GM12878 (cell line): ENCODE measurements around the gene GRIK4. TPM values are rescaled to one million over a fixed set of nuclear protein-coding genes. Genes with fewer than 3 reads are reported as not detected.

ENCODE experiments used
- ATAC-seq: fragments of 200-7000 bp; cut with Tn5 transposase; 3 replicates; pipeline ENCODE4 v1.9.1; 2020; ENCODE audit warnings: mild to moderate bottlenecking, moderate library complexity
- BruUV-seq: library from RNA; stranded (reverse); fragments of 400-500 nt; replicated peaks from 2 replicates; lab custom pipeline; 2021; lab: Mats Ljungman, UMichigan
- CTCF ChIA-PET: fragments of 300-600 bp; sonication (Branson Sonifier 250); formaldehyde crosslinking; extraction: SDS; loops from one replicate; lab custom pipeline; 2021; ENCODE audit warnings: inconsistent platforms; lab: Yijun Ruan, JAX
- POLR2A ChIA-PET: fragments of 350-600 bp; formaldehyde crosslinking; extraction: SDS; loops from one replicate; lab custom pipeline; 2021; ENCODE audit warnings: inconsistent platforms; lab: Charles Lee
- RAD21 ChIA-PET: fragments of 300-600 bp; sonication (Branson Sonifier 250); formaldehyde crosslinking; loops from one replicate; lab custom pipeline; 2023; ENCODE audit warnings: antibody characterized with exemption; ENCODE audit not compliant: unreplicated experiment; lab: Charles Lee
- SMC1A ChIA-PET: fragments of 300-600 bp; sonication (Branson Sonifier 250); formaldehyde crosslinking; loops from one replicate; lab custom pipeline; 2023; ENCODE audit not compliant: unreplicated experiment, uncharacterized antibody; lab: Charles Lee
- DNase-seq: peaks from one replicate; pipeline ENCODE4 v3.0.0-alpha.2; 2011; ENCODE audit warnings: low read depth, low spot score
- FAIRE-seq: peaks from 3 replicates; lab custom pipeline; 2011; peaks lifted over from hg19 to GRCh38; lab: Jason Lieb, UNC
- H2AFZ ChIP-seq: 2 replicates; pipeline ENCODE4 v1.6.0; 2011; ENCODE audit warnings: low read depth, low read length, control low read depth; ENCODE audit not compliant: control insufficient read depth
- H3K27ac ChIP-seq: 2 replicates; pipeline ENCODE4 v1.5.1; 2011; ENCODE audit warnings: control low read depth; ENCODE audit not compliant: control insufficient read depth, insufficient read depth
- H3K27me3 ChIP-seq, 2 experiments: replicated peaks in 1 of 2; 2 replicates each; pipeline versions ENCODE4 v1.6.0 to v1.6.1; 2011; ENCODE audit warnings: low read length in 1 of 2; ENCODE audit not compliant: control insufficient read depth in 2 of 2, insufficient read depth in 2 of 2
- H3K36me3 ChIP-seq, 2 experiments: 2 replicates each; pipeline ENCODE4 v1.5.1; 2011; ENCODE audit warnings: low read length in 1 of 2; ENCODE audit not compliant: control insufficient read depth in 2 of 2, insufficient read depth in 2 of 2
- H3K4me1 ChIP-seq: 2 replicates; pipeline ENCODE4 v1.6.1; 2011; ENCODE audit warnings: mild to moderate bottlenecking, low read length, moderate library complexity, mixed read lengths; ENCODE audit not compliant: control insufficient read depth, insufficient read depth
- H3K4me2 ChIP-seq: 2 replicates; pipeline ENCODE4 v1.6.0; 2011; ENCODE audit warnings: control low read depth; ENCODE audit not compliant: control insufficient read depth, insufficient read depth
- H3K4me3 ChIP-seq: fragments of 200-600 bp; sonication (generic); 2 replicates; pipeline ENCODE4 v1.5.1; 2016
- H3K79me2 ChIP-seq: 2 replicates; pipeline ENCODE4 v1.6.0; 2011; ENCODE audit warnings: low read length; ENCODE audit not compliant: control insufficient read depth, insufficient read depth
- H3K9ac ChIP-seq: 2 replicates; pipeline ENCODE4 v1.8.0; 2011; ENCODE audit warnings: low read length, control low read depth, mixed read lengths; ENCODE audit not compliant: control insufficient read depth, insufficient read depth
- H3K9me3 ChIP-seq: replicated peaks from 3 replicates; pipeline ENCODE4 v1.5.1; 2011; ENCODE audit warnings: mild to moderate bottlenecking, low read length; ENCODE audit not compliant: control insufficient read depth, insufficient read depth
- H4K20me1 ChIP-seq: 2 replicates; pipeline ENCODE4 v1.6.0; 2011; ENCODE audit not compliant: control insufficient read depth, insufficient read depth
- GATAD2B ChIP-seq: fragments of 450-650 bp; conservative IDR thresholded peaks from 2 replicates; pipeline ENCODE4 v1.6.1; 2017; ENCODE audit warnings: low read depth, mild to moderate bottlenecking, moderate library complexity
- HDGF ChIP-seq: fragments of 450-650 bp; IDR thresholded peaks from 2 replicates; pipeline ENCODE4 v1.6.1; 2016; ENCODE audit warnings: antibody characterized with exemption
- IKZF2 ChIP-seq, 2 experiments: fragments of 450-650 bp; IDR thresholded peaks; 2 replicates each; pipeline ENCODE4 v1.6.1; 2017; ENCODE audit warnings: mild to moderate bottlenecking in 2 of 2, moderate library complexity in 2 of 2
- PBX3 ChIP-seq: IDR thresholded peaks from 2 replicates; pipeline ENCODE4 v1.6.1; 2011; ENCODE audit warnings: mild to moderate bottlenecking, low read depth, low read length, moderate library complexity; ENCODE audit not compliant: insufficient replicate concordance
- ZBTB4 ChIP-seq: fragments of 450-650 bp; formaldehyde crosslinking; IDR thresholded peaks from 2 replicates; pipeline ENCODE4 v1.4.0; 2022; ENCODE audit warnings: mild to moderate bottlenecking, moderate library complexity
- WGBS: methylation state at CpG from one replicate; pipeline ENCODE4 v1.1.6; 2016; ENCODE audit warnings: low lambda C conversion rate; ENCODE audit not compliant: insufficient replicate concordance, insufficient coverage; ENCODE audit errors: missing lambda C conversion rate; 5-methylcytosine and 5-hydroxymethylcytosine counted together
- in situ Hi-C: fragments of 300-500 bp; cut with MboI; formaldehyde crosslinking; loops from 9 replicates; pipeline ENCODE4 v1.14.3; 2018; ENCODE audit warnings: mixed read lengths
- intact Hi-C: fragments of 100-400 bp; cut with micrococcal nuclease; formaldehyde crosslinking; loops from one replicate; pipeline ENCODE4 v1.14.2; 2022; ENCODE audit not compliant: unreplicated experiment
- polyA plus RNA-seq, 11 experiments: library from polyadenylated mRNA; depleted of rRNA in 4 of 11; unstranded in 6 of 11; stranded (reverse) in 5 of 11; fragments of >200 nt; fragmentation: Nextera tagmentation in 4 of 11; fragmentation: Illumina TruSeq in 1 of 11; extraction: Ambion mirVana in 4 of 11; extraction: Trizol in 1 of 11; gene quantifications; 1 replicate in 1 of 11; 2 replicates in 10 of 11; pipeline versions ENCODE4 v1.2.1 to v1.2.3, GENCODE V29; 2011 to 2016; ENCODE audit warnings: inconsistent platforms in 2 of 11, missing spikeins in 2 of 11, low read depth in 1 of 11
- total RNA-seq, 4 experiments: library from RNA; depleted of rRNA in 3 of 4; stranded (reverse); fragments of >200 nt in 3 of 4; fragmentation: Illumina TruSeq in 1 of 4; extraction: Trizol in 1 of 4; gene quantifications; 2 replicates each; pipeline versions ENCODE4 v1.2.1 to v1.2.3, GENCODE V29; 2013 to 2021
- TF ChIP-seq, protein P1 (sequence below): IDR thresholded peaks from 2 replicates; pipeline ENCODE4 v1.6.1; 2012; ENCODE audit warnings: low read depth, low read length, improper control_type of control experiment

The GRIK4 gene
- total and polyA plus RNA-seq, 10 of the 15 experiments (the other 5 are each of a cell fraction or from before 2014, with no cell fraction given) = 0.33 to 3.6 (median 0.72) TPM

DNA sequence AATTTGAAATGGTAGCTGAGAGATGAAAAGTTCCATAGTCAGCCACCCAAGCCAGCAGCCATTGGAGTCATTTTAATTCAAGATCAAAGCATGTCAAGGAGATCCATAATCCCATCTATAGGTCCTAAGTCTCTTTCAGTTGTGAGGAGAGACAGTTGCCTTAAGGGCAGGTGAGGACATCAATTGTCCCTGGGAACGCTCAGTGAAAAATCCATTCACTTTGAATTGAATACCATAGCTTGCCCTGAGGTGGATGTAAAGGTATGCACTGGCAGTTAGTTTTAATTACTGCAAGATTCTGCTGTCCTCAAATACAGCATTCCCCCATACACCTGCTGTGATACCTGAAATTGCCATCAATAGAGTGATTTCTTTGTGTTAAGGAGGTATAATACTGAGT lies 487.0 kb downstream of the GRIK4 start:
- no peak overlapping the region for H3K27ac ChIP-seq
- no peak overlapping the region for H3K9ac ChIP-seq
- H3K4me2 ChIP-seq = no peak overlapping the region
- H3K36me3 ChIP-seq = no peaks in the 10 kb centered on the region
- H4K20me1 ChIP-seq = no peaks in the 10 kb centered on the region
- ChIA-PET SMC1A (no interaction called here), CTCF (interaction anchor here (1.4 kb wide), 1 partner anchor 56 kb away, joined by 3 read pairs; no protein-coding TSS in a partner anchor), RAD21 (no interaction called here)
- H3K4me1 ChIP-seq = no peaks in the 10 kb centered on the region
- H3K79me2 ChIP-seq = no peaks in the 10 kb centered on the region
- FAIRE-seq (no peak), DNase-seq (no peak), ATAC-seq (no peak)
- WGBS = 63% methylated on average over 1 of the region's 1 CpG
- no peak overlapping the region for H2AFZ ChIP-seq
- no TSS peak for BruUV-seq
- peaks cover 0 to 6% of the 10 kb centered on the region in 2 experiments; a peak in 3 of 4 replicates for H3K27me3 ChIP-seq
- no peak overlapping the region for H3K4me3 ChIP-seq
- in situ Hi-C loops = no loop called here
- no peaks in the 10 kb centered on the region for H3K9me3 ChIP-seq
- intact Hi-C loops = loop anchor here (5.0 kb wide), 1 partner anchor 124 kb away; no protein-coding TSS in a partner anchor
- TF ChIP-seq, protein P1, sequence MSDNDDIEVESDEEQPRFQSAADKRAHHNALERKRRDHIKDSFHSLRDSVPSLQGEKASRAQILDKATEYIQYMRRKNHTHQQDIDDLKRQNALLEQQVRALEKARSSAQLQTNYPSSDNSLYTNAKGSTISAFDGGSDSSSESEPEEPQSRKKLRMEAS = no peak
- TF ChIP-seq ZBTB4 (CRISPR knock-in tag) (no peak), PBX3 (no peak), HDGF (no peak), IKZF2 (IDR thresholded peaks at IDR 0.05) (no peak), GATAD2B (no peak)
- TF ChIP-seq, all 136 proteins: peak for 0
- POLR2A ChIA-PET = interaction anchor here (0.6 kb wide), 1 partner anchor 12 kb away, joined by 3 read pairs; no protein-coding TSS in a partner anchor
